Psoas muscle (tissue), 7 donors: ENCODE measurements around the gene LRRC9. TPM values are rescaled to one million over a fixed set of nuclear protein-coding genes. Genes with fewer than 3 reads are reported as not detected.

Source experiments
- polyA plus RNA-seq, 3 donors: library from polyadenylated mRNA; stranded (reverse); fragments of 200-250 nt; gene quantifications; one replicate each; pipeline ENCODE4 v1.2.3, GENCODE V29; 2013
- total RNA-seq, 4 donors: library from RNA; stranded (reverse); fragmentation: NEBNext Ultra II Directional in 2 of 4; extraction: Animal tissue kit (Norgen Biotek cat#: 25700) in 2 of 4; gene quantifications; one replicate each; pipeline versions ENCODE4 v1.2.1 to v1.2.4, GENCODE V29; 2021 to 2023
- donor health status: healthy with polysubstance abuse.
- donor health status: DM: no; HTN: no; CAD: no; lungs with moderate emphysema.
- donor health status: Bipolar disorder and iron deficiency.
- donor health status: healthy.
- donor health status: DM: no; HTN: no; CAD: no.
- donor health status: DM: no; HTN: no; CAD: no.
- donor health status: DM: yes; HTN: yes; CAD: no.

Gene LRRC9
- total and polyA plus RNA-seq, 7 donors = under 0.01 to 0.40 (median 0.12) TPM; not detected in 4

Other genes starting within 250 kb of the LRRC9 start
- 1 to 10 TPM in 1 of 4 donors, under 1 TPM in 3; 0.73 to 1.5 (median 0.85) TPM for gene RTN1, start 49.4 kb upstream of the LRRC9 start, total RNA-seq
- 1 to 10 TPM in 1 of 3 donors, under 1 TPM in 2; 0.17 to 1.7 (median 0.43) TPM for gene RTN1, start 49.4 kb upstream of the LRRC9 start, polyA plus RNA-seq
- gene PCNX4, start 171.8 kb downstream of the LRRC9 start, total RNA-seq = 10 to 100 TPM; 24.4 to 41.4 (median 38.5) TPM
- 10 to 100 TPM; 13.0 to 21.6 (median 20.1) TPM for gene PCNX4, start 171.8 kb downstream of the LRRC9 start, polyA plus RNA-seq
- gene DHRS7, start 245.3 kb downstream of the LRRC9 start, total RNA-seq = 100 to 1,000 TPM; 239 to 605 (median 497) TPM
- gene DHRS7, start 245.3 kb downstream of the LRRC9 start, polyA plus RNA-seq = 100 to 1,000 TPM; 374 to 743 (median 492) TPM